Pancreas (tissue), 10 donors: ENCODE measurements around the gene DNASE1L1. TPM values are rescaled to one million over a fixed set of nuclear protein-coding genes. Genes with fewer than 3 reads are reported as not detected.

Experiments used
- ATAC-seq, 4 donors: fragments of 200-7000 bp; cut with Tn5 transposase; one replicate each; pipeline versions ENCODE4 v1.8.0 to v1.9.1; 2020; ENCODE audit warnings: mild to moderate bottlenecking in 4 of 4, moderate library complexity in 4 of 4
- DNase-seq, 6 donors: peaks; one replicate each; pipeline ENCODE4 v3.0.0-alpha.2; 2020
- FAIRE-seq: peaks from 2 replicates; lab custom pipeline; 2012; peaks lifted over from hg19 to GRCh38; lab: Jason Lieb, UNC
- H3K27ac ChIP-seq, 4 donors: fragments of 200-600 bp; sonication (generic); 1 replicate in 3 of 4; 2 replicates in 1 of 4; pipeline versions ENCODE4 v1.5.0 to v1.8.0; 2020
- H3K27me3 ChIP-seq, 4 donors: fragments of 200-600 bp; one replicate each; pipeline ENCODE4 v1.8.0; 2021
- H3K36me3 ChIP-seq, 3 donors: fragments of 200-600 bp; sonication (generic) in 1 of 3; one replicate each; pipeline versions ENCODE4 v1.5.0 to v1.8.0; 2020 to 2021
- H3K4me1 ChIP-seq, 3 donors: fragments of 200-600 bp; one replicate each; pipeline ENCODE4 v1.8.0; 2021
- H3K4me3 ChIP-seq, 4 donors: fragments of 200-600 bp; sonication (generic) in 2 of 4; one replicate each; pipeline versions ENCODE4 v1.5.0 to v1.8.0; 2020 to 2021
- H3K9me3 ChIP-seq, 4 donors: fragments of 200-600 bp; one replicate each; pipeline ENCODE4 v1.8.0; 2021
- WGBS, 2 donors: extraction: QIAGEN DNeasy Blood & Tissue Kit; methylation state at CpG; one replicate each; pipeline ENCODE4 v1.1.7; 2013; 5-methylcytosine and 5-hydroxymethylcytosine counted together
- intact Hi-C, 3 donors: fragments of 100-400 bp; cut with DNase I; formaldehyde crosslinking; loops; one replicate each; pipeline versions ENCODE4 v1.11.1 to v1.14.2; 2022
- polyA plus RNA-seq, 2 donors: library from polyadenylated mRNA; stranded (reverse); fragments of 200-250 nt; gene quantifications; one replicate each; pipeline ENCODE4 v1.2.3, GENCODE V29; 2013
- total RNA-seq, 6 donors: library from RNA; stranded (reverse); fragmentation: NEBNext Ultra II Directional in 4 of 6; extraction: Animal tissue kit (Norgen Biotek cat#: 25700) in 4 of 6; gene quantifications; one replicate each; pipeline versions ENCODE4 v1.2.1 to v1.2.4, GENCODE V29; 2021 to 2023
- TF ChIP-seq, protein P1 (sequence below), 4 donors: fragments of 200-600 bp; sonication (generic) in 3 of 4; IDR thresholded peaks; one replicate each; pipeline versions ENCODE4 v1.5.0 to v1.8.0; 2021; ENCODE audit warnings: antibody characterized with exemption in 4 of 4
- donor health status: healthy with polysubstance abuse.
- donor health status: DM: no; HTN: no; CAD: no; lungs with moderate emphysema.
- donor health status: DM: no; HTN: no; CAD: no.
- donor health status: control.
- donor health status: control.
- donor health status: Bipolar disorder and iron deficiency.
- donor health status: DM: yes; HTN: yes; CAD: no.
- donor health status: DM: no; HTN: no; CAD: no.
- donor health status: DM: no; HTN: no; CAD: no.
- donor health status: DM: yes; HTN: yes; CAD: no.

DNASE1L1 gene
- total and polyA plus RNA-seq, 8 donors, result 5.1 to 16.5 (median 9.4) TPM

DNA sequence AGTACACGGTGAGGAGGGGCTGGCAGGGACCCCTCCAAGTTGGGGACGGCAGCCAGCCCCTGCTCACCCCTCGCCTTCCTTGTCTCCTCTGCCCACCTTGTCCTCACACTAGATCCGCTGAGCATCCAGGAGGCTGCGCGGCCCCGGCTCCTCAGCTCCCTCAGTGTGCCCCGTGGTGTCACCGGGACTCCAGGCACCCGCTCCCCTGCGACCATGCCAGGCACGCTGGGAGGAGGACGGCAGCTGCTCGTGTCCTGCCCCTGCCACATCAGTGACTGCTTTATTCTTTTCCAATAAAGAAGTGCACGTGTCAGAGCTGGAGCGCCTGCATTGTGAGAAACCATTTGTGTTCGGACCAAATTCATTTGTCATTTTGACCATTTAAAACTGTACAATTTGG is 41.3 kb upstream of the DNASE1L1 start:
- no peak overlapping the region for H3K4me3 ChIP-seq
- intact Hi-C loops, result no loop called here
- no peak for FAIRE-seq
- TF ChIP-seq, protein P1, sequence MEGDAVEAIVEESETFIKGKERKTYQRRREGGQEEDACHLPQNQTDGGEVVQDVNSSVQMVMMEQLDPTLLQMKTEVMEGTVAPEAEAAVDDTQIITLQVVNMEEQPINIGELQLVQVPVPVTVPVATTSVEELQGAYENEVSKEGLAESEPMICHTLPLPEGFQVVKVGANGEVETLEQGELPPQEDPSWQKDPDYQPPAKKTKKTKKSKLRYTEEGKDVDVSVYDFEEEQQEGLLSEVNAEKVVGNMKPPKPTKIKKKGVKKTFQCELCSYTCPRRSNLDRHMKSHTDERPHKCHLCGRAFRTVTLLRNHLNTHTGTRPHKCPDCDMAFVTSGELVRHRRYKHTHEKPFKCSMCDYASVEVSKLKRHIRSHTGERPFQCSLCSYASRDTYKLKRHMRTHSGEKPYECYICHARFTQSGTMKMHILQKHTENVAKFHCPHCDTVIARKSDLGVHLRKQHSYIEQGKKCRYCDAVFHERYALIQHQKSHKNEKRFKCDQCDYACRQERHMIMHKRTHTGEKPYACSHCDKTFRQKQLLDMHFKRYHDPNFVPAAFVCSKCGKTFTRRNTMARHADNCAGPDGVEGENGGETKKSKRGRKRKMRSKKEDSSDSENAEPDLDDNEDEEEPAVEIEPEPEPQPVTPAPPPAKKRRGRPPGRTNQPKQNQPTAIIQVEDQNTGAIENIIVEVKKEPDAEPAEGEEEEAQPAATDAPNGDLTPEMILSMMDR (IDR thresholded peaks at IDR 0.05), result no peak
- no peaks in the 10 kb centered on the region for H3K9me3 ChIP-seq
- H3K27ac ChIP-seq, result no peak overlapping the region
- no peak for ATAC-seq
- H3K27me3 ChIP-seq, result no peaks in the 10 kb centered on the region
- WGBS, 2 donors, result 89 to 94% methylated on average over 16 to 17 of the region's 17 CpGs
- H3K4me1 ChIP-seq, result no peaks in the 10 kb centered on the region
- DNase-seq, result peak in 1 of 6 donors; percentile 63
- H3K36me3 ChIP-seq, result peaks cover 0 to 9% (median 5%) of the 10 kb centered on the region in 3 donors

GRCh38 chrX:154449618-154450017 is 40.6 kb upstream of the DNASE1L1 start:
- intact Hi-C loops, result no loop called here
- H3K4me3 ChIP-seq, result no peak overlapping the region
- ATAC-seq (no peak), FAIRE-seq (no peak), DNase-seq (peak in 1 of 6 donors; percentile 55)
- peaks cover 0 to 9% (median 5%) of the 10 kb centered on the region in 3 donors for H3K36me3 ChIP-seq
- no peaks in the 10 kb centered on the region for H3K9me3 ChIP-seq
- TF ChIP-seq, protein P1 (IDR thresholded peaks at IDR 0.05), result no peak
- H3K4me1 ChIP-seq, result no peaks in the 10 kb centered on the region
- WGBS, 2 donors, result 89 to 92% methylated on average over 18 of the region's 18 CpGs
- no peak overlapping the region for H3K27ac ChIP-seq
- H3K27me3 ChIP-seq, result no peaks in the 10 kb centered on the region

- DNase-seq, result peak in 1 of 6 donors; percentile 56
- Histone ChIP-seq H3K27me3 (no peaks in the 10 kb centered on the region), H3K9me3 (no peaks in the 10 kb centered on the region), H3K4me1 (no peaks in the 10 kb centered on the region), H3K4me3 (no peak overlapping the region), H3K27ac (no peak overlapping the region), H3K36me3 (peaks cover 0 to 9% (median 5%) of the 10 kb centered on the region in 3 donors)
- WGBS, 2 donors, result 89 to 94% methylated on average over 14 of the region's 14 CpGs
- intact Hi-C loops, result no loop called here
- TF ChIP-seq, protein P1 (IDR thresholded peaks at IDR 0.05), result no peak
- no peak for FAIRE-seq
- no peak for ATAC-seq
Observed at GRCh38 chrX:154448484-154448883, 39.4 kb upstream of the DNASE1L1 start.

- FAIRE-seq, result no peak
- H3K4me3 ChIP-seq, result no peak overlapping the region
- H3K36me3 ChIP-seq, result peaks cover 0 to 9% (median 5%) of the 10 kb centered on the region in 3 donors
- no peak overlapping the region for H3K27ac ChIP-seq
- TF ChIP-seq, protein P1 (IDR thresholded peaks at IDR 0.05), result no peak
- DNase-seq, result no peak
- H3K4me1 ChIP-seq, result no peaks in the 10 kb centered on the region
- H3K9me3 ChIP-seq, result no peaks in the 10 kb centered on the region
- H3K27me3 ChIP-seq, result no peaks in the 10 kb centered on the region
- intact Hi-C loops, result no loop called here
- ATAC-seq, result no peak
- 83 to 91% methylated on average over 12 of the region's 12 CpGs for WGBS, 2 donors
Observed at GRCh38 chrX:154446430-154446829, 37.4 kb upstream of the DNASE1L1 start.

GRCh38 chrX:154445776-154446175 is 36.7 kb upstream of the DNASE1L1 start:
- H3K9me3 ChIP-seq, result no peaks in the 10 kb centered on the region
- 90 to 91% methylated on average over 16 of the region's 16 CpGs for WGBS, 2 donors
- H3K27me3 ChIP-seq, result no peaks in the 10 kb centered on the region
- ATAC-seq (no peak), DNase-seq (no peak), FAIRE-seq (no peak)
- TF ChIP-seq, protein P1 (IDR thresholded peaks at IDR 0.05), result no peak
- H3K4me3 ChIP-seq, result no peak overlapping the region
- intact Hi-C loops, result no loop called here
- H3K27ac ChIP-seq, result no peak overlapping the region
- H3K36me3 ChIP-seq, result peaks cover 0 to 9% (median 5%) of the 10 kb centered on the region in 3 donors
- H3K4me1 ChIP-seq, result no peaks in the 10 kb centered on the region
